Left hindlimb (tissue), 1 donor: ENCODE measurements around the gene GOLGA7B.
A peak's percentile ranks its signal among the peaks of the same experiment; 100 is the strongest.

Experiments
- DNase-seq: peaks from one replicate; pipeline ENCODE4 v3.0.0-alpha.2; 2018

The GOLGA7B gene

DNA sequence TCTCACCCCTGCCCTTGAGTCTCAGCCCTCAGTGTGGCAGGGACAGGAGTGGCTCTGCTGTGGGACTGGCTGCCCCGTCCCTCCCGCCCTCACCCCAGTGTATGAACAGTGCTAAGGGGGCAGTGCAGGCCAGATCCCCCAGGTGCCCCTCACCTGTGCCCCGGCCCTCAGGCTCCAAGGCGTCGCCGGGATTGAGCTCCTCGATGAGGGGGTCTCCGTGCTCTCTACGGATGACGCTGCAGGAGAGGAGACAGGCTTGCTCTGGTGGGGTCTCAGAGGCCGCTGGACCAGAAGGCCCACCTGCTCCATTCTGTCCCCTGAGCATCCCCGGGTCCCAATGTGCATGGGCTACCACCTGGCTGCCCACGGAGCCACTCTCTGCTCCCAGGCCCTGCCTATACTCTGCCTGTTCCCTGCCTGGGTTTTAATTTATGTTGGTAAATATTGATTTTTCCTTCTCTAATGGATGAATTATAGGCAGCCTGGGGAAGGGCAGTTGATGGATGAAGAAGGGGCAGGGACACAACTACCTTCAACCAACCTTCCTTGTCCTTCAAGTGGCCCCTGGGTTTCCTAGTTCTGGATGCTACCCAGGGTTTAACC, 47.2 kb downstream of the GOLGA7B start:
- DNase-seq, result no peak

DNA sequence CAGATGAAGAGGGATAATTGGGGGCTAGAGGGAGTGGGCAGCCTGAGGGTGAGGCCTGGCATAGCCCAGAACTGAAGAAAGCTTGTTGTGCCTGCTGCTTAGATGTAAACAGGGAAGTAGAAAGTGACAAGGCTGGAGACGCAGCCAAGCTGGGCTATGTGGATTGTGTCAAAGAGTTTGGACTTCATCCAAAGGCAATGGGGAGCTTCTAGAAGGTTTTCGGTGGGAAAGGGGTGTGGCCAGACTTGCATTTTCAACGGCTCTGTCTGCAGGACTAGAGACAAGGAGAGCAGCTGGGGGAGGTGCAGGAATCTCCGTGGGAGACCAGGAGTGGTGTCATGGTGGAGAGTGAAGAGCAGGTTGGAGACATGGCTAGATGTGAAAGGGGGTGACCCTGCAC, 48.8 kb downstream of the GOLGA7B start:
- DNase-seq, result no peak

DNA sequence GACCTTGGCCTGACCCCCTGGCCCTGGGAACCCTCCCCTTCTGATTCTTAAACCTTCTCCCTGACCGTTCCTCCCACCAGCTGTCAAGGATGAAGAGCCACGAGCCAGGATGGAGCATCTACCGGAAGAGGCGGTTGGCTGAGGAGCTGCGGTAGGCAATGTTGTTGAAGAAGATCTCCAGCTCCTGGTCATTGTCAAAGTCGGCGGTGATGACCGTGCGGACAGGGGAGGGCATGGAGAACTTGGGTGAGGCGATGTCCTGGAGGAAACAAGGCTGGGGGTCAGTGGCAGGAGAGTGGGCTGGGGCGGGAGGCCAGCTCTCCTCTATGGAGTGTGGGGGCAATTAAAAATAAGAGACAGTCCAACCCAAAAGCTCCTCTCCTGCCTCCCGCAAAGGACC, 51.7 kb downstream of the GOLGA7B start:
- no peak for DNase-seq

DNA sequence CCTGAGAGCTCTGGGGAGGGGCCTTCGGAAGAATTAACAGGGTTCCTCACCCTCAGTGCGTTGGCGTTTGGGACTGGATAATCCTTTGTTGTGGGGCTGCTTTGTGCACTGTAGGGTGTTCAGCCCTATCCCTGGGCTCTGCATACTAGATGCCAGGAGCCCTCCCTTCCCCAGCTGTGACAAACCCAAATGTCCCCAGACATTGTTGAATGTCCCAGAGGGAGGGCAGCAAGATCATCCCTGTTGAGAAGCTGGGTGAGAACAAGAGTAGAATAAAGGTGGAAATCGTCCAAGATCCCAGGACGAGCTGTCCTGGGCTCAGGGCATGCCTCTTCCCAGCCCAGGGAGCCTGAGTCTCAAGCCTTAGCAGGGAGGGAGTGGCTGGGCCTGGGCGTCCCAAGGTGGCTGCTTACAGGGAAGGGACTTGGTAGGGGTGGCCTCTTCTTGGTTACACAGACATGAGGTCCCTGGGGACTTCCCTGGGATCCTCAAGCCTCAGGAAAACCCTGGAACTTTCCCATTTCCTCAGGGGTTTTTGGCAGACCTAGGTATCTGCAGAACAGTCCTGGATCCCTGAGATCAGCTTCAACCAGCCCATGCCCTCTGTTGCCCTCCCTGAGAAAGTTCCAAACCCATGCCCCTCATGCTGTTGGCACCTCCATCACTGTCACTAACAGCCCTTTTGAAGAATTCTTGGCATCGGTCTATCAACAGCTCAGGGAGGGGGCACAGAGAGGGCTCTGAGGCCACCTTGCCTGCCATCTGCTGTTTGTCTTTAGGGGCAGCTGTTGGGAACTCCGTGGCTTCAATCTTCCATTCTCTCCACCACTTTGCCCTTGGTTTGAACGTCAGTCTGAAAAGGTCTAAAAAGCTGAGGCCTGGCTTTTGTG, 53.7 kb downstream of the GOLGA7B start:
- no peak for DNase-seq

DNA sequence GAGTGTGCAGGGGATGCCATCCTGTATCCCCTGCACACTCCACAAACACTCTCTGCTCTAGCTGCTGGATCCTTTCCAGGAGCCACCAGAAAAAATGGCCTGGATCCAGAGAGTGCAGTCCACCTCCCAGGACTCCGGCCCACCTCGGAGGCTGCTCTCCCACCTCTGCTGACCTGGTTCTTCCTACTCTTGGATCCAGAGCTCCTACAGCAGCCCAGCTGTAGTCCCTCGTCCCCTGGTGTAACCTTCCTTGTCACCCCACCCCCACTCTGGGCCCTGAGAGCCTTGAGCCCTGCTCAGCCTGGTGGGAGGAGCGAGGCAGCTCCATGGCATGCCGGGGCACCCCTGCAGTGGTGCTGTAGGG, 54.4 kb downstream of the GOLGA7B start:
- no peak for DNase-seq

DNA sequence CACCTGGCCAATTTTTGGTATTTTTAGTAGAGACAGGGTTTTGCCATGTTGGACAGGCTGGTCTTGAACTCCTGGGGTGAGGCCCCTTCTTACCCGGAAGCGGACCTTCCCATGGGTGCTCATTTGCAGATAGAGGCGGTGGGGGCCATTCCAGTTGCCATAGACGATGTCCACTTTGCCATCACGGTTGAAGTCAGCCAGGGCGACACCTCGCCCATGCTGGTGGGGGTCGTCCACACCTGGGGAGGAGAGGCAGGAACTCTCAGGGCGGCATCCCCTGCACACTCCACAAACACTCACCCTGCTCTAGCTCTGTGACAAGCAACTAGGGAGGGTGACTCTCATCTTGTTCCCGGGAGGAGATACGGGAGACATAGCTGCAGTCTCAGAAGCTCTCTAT, 54.9 kb downstream of the GOLGA7B start:
- DNase-seq, result no peak

DNA sequence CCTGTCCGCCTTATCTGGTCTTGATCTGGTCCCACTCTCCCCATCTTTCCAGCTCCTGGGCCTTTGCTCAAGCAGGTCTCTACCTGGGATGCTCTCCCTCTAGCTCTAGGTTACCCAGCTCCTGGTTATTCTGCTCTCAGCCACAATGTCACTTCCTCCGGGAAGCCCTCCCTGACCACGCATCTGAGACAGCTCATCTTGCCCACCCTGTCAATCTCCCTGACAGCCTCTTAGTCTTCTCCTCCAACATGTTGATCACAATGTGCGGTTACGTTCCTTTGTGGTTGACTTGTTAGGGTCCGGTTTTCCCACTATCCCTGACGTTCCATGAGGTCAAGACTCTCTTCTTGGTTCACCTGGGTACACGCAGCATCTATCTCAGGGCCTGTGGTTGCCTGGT, 55.6 kb downstream of the GOLGA7B start:
- DNase-seq, result no peak

DNA sequence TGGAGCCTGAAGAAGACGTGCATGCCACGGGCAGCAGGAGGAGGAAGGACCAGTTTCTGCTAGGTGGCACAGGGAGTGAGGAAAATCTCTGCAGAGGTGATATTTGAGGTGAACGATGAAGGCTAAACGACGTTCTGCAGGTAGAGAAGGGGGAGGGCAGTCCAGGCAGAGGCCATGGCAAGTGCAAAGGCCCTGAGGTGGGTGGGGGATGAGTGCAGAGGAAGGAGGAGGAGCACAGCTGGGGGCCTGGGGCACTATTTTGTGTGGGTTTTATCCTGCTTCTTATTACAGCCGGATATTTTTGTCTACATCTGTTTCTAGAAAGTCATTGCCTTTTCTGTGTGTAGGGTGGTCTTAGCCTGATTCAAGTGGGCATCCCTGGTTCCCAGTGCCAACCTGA, 57.6 kb downstream of the GOLGA7B start:
- DNase-seq, result no peak

DNA sequence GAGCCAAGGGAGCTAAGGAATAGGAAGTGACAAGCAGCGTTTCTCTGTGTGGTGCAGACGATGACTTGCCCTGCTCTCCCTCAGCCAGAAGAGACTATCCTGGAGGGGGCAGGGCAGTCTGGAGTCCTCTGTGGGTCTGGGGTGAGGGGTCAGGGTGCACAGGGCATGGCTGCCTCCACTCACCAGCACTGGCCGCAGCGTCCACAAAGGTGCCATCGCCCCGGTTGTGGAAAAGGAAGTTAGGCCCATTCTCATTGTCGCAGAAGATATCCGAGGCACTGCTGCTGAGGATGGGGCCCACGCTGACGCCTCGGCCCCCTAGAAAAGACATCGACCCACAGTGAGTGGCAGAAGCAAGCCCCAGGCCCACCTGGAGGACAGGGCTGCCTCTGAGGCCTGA, 58.2 kb downstream of the GOLGA7B start:
- no peak for DNase-seq

DNA sequence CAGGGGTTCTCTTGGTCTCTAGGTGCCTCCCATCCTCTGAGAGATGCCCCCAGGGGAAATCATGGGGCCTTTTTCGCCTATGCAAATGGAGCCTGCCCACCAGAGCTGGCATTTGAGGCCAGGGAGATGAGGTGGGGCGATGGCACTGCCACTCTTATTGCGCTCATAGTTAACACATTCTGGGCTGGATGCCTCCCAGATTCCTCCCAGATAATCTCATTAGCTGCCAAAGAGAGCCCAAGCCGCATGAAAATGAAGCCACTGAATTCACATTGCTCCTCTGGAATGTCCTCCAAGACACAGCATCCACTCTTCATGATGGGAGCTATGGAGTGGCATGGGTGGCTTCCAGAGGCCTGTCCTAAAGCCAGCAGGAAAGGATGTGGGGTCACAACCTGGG, 61.0 kb downstream of the GOLGA7B start:
- DNase-seq, result no peak

DNA sequence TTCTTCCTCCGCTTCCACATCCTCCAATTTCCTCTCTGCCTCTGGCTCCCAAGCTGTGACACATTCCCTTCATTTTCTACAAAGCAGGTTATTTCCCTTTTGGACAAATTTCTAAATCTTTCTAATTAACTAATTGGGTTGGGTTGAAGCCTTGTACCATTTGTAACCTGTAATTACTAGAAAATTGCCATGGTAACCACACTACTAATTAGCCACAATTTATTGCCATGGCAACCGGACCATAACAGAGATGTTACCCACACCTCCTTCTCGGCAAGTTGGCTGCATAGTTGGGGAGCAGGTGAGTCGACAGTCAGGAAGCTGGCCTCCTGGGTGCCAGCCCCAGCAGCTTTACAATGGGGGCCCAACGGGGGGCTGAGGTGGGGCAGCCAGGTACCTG, 61.6 kb downstream of the GOLGA7B start:
- no peak for DNase-seq

DNA sequence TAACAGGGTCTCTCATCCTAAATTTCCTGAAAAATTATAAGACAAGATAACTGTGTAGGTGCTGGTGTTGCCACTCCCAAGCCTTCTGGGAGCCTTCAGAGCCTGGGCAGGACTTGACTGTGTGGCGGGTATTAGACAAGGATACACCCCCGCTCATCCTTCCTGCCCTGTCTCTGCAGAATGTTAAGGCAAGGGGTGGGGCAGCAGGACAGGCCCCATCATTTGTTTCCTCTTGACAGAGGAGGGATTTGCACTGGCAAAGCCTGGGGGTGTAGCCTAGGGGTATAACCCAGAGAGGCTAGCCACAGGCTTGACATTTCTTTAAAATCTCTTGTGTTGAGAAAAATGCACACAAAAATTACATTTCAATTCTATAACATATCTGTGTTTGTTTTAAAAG, 63.5 kb downstream of the GOLGA7B start:
- DNase-seq, result no peak

DNA sequence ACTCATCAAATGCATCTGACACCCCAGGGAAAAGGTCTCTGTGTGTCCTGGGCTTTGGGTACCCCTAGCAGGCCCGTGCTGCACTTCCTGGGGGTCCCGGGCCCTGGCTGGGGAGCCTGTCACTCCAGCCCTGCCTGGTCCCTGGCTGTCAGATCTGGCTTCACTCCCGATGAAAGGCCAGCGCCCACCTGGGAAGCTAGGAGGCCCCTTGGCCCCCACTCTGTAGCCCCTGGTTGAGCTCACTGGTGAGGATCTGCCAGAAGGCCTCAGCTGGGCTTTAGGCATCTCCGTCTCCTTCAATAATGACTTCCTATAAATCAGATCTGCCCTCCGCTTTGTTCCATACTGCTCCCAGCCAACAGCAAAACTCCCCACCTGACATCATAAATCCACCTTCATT, 64.0 kb downstream of the GOLGA7B start:
- no peak for DNase-seq

DNA sequence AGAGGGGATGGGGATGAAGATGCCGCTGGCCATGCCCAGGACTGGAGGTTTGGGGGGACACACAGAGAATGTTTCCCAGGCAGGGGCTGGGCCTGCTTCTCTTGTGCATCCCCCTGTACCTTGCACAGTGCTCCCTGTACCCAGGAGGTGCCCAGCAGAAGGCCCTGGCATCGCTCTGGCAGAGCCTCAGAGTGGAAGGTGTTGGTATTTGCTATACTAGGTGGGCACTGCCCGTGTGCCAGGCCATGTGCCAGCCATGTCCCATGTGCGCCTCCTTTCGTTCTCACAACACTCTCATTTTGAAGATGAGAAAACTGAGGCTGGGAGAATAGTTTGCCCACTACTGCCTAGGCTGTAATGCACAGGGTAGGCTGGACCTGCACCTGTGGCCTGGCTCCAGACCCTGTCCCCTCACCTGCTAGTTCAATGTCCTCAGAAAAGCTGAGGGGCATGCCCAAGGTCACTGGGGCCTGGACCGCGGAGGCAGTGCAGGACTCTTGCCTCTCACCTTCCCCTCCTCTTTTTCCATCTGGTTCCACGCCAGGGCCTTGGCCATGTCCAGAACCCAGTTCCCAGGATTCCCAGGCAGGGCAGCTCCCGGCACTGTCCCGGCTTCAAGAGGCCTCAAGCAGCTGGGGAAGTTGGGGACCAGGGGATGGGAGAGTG, 64.7 kb downstream of the GOLGA7B start:
- DNase-seq, result no peak

DNA sequence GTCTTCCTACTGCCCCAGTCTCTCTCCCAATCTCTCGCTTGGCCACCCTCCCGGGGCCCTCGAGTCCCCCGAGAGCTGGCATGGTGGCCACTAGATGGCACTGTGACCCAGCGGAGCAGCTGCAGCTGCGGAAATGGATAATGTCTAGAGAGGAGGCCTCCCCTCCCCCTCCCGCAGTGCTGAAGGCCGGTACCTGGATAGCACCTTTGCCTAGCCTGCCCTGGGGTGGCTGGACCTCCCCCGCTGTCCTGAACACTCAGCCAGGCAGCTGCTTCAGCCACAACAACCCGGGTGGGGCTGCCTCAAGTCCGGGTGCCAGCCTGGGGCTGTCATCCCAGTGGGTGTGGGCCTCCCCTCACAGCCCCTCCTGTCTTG, 65.2 kb downstream of the GOLGA7B start:
- peak; percentile 56 for DNase-seq

DNA sequence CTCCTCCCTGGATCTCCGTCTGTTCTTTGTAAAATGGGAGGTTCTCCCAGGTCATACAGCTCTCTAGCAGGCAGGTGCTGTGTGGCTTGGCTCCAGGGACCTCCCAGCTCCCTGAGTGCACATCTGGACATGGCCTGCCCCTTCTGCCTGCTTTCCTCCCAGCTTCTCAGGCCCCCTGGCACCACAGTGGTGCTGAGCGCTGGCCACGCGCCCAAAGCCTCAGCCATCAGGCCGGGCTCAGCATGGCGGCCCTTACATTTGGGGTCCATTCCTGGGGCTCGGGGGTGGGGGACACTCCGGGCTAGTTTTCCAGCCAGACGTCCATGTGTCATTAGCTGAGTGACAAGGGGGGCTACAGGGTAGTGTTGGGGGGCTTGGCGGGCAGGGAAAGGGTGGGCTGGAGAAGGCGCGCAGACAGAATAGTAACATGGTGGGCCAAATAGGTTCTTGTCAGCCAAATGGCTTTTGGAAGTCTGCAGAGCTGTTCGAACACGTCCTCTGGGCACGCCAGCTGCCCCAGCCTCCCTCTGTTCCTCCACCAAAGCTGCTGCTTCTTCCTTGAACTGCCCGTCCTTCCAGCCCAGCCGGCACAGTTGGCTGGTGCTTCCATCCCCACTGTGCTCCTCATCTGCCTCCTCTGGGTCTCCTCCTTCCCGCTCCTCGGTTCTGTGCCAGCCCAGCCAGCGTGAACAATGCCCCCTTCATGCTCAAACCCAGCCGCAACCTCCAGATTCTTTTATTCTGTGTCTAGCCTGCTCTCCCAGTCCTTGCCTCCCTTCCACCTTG, 65.9 kb downstream of the GOLGA7B start:
- DNase-seq, result no peak

DNA sequence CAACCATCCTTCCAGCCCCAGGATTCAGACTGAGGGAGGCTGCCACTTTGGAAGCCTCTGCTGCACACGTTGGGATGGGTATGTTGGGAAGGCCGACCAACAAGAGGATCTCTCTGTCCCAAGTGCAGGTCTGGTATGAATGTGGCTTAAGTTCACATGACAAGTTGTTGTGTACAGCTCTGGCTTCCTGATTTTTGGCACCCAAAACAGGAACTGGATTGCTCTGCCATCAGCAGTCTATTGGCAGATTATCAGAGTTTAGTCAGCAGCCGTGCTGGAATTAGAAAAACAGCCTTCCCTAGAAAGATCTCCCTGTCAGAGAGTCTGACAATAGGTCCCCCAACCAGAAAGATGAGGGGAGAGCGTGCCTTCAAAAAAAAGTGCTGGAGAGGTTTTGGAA, 66.9 kb downstream of the GOLGA7B start:
- DNase-seq, result no peak

DNA sequence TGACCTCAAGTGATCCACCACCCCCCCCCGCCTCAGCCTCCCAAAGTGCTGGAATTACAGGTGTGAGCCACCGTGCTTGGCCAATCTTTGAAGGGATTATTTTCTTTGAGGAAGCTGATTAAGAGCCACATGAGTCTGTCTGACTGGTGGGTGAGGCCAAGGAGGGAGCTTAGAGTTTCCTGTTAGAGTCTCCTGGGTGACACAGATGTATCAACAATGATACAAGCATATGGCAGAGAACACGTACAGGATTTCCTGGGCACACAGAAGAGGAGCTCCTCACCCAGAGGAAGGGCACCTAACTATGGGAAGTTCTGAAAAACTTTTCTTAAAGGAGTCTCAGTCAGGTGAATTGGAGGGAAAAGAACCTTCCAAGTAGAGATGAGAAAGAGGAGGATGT, 69.4 kb downstream of the GOLGA7B start:
- no peak for DNase-seq

DNA sequence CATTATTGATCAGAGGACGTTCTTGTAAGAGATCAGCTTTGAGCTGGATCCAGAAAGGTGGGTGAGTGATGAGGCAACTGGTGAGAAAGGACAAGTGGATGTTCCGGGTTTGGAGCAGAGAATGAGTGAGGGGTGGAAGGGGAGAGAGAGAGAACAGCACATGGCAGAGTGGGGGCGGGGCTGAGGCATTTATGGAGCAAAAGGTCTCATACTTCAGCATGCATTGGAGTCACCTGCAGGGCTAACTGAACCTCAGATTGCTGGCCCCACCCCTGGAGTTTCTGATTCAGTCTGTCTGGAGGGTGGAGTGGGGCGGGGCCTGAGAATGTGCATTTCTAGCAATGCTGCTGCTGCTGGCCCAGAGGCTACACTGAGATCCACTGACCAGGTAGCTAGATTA, 71.2 kb downstream of the GOLGA7B start:
- no peak for DNase-seq
